WTC11 (cell line): ENCODE measurements around the gene TNK1. TPM values are rescaled to one million over a fixed set of nuclear protein-coding genes. Genes with fewer than 3 reads are reported as not detected.

Source experiments
- ATAC-seq: fragments of 200-7000 bp; cut with Tn5 transposase; 2 replicates; pipeline ENCODE4 v1.10.0; 2021; ENCODE audit warnings: mild to moderate bottlenecking, moderate library complexity
- CTCF ChIA-PET: fragments of 300-600 bp; sonication (Branson Sonifier 250); formaldehyde crosslinking; loops from one replicate; lab custom pipeline; 2021; ENCODE audit warnings: antibody characterized with exemption; lab: Charles Lee
- POLR2A ChIA-PET: fragments of 350-600 bp; sonication (Branson Sonifier 250); formaldehyde crosslinking; loops from one replicate; lab custom pipeline; 2021; ENCODE audit warnings: antibody characterized with exemption; lab: Charles Lee
- DNase-seq: peaks from one replicate; pipeline ENCODE4 v3.0.0; 2021; ENCODE audit warnings: low spot score
- H3K27ac Mint-ChIP-seq: 2 replicates; pipeline ENCODE4 v1.8.0; 2021; ENCODE audit warnings: mixed read lengths
- H3K27me3 Mint-ChIP-seq: 2 replicates; pipeline ENCODE4 v1.8.0; 2021; ENCODE audit warnings: low read depth, mild to moderate bottlenecking, moderate library complexity, mixed read lengths
- H3K36me3 Mint-ChIP-seq: 2 replicates; pipeline ENCODE4 v1.8.0; 2021; ENCODE audit warnings: mixed read lengths
- H3K4me1 Mint-ChIP-seq: 2 replicates; pipeline ENCODE4 v1.8.0; 2022; ENCODE audit warnings: mixed read lengths
- H3K4me3 Mint-ChIP-seq: 2 replicates; pipeline ENCODE4 v1.8.0; 2021; ENCODE audit warnings: mild to moderate bottlenecking, moderate library complexity, mixed read lengths
- H3K9me3 Mint-ChIP-seq: 2 replicates; pipeline ENCODE4 v1.8.0; 2021; ENCODE audit warnings: mixed read lengths
- CREB1 ChIP-seq: sonication (generic); formaldehyde crosslinking; IDR thresholded peaks from 2 replicates; pipeline ENCODE4 v1.8.0; 2023; ENCODE audit warnings: mild to moderate bottlenecking, missing genetic modification reagents
- ESRRA ChIP-seq: sonication (generic); formaldehyde crosslinking; IDR thresholded peaks from 2 replicates; pipeline ENCODE4 v1.8.1; 2022; ENCODE audit warnings: mild to moderate bottlenecking, missing genetic modification reagents, borderline replicate concordance
- FOXK1 ChIP-seq: sonication (generic); formaldehyde crosslinking; IDR thresholded peaks from 2 replicates; pipeline ENCODE4 v1.8.0; 2022; ENCODE audit warnings: mild to moderate bottlenecking, moderate library complexity, missing genetic modification reagents
- GTF2I ChIP-seq: fragments of 250-450 bp; sonication (Bioruptor Pico); conservative IDR thresholded peaks from 2 replicates; pipeline ENCODE4 v1.4.0; 2021; ENCODE audit warnings: mild to moderate bottlenecking
- NR1H2 ChIP-seq: sonication (generic); formaldehyde crosslinking; IDR thresholded peaks from 2 replicates; pipeline ENCODE4 v1.9.0; 2021; ENCODE audit warnings: mild to moderate bottlenecking, moderate library complexity, missing genetic modification reagents
- TEAD1 ChIP-seq: sonication (generic); formaldehyde crosslinking; IDR thresholded peaks from 2 replicates; pipeline ENCODE4 v1.8.0; 2022; ENCODE audit warnings: mild to moderate bottlenecking, missing genetic modification reagents
- ZNF138 ChIP-seq: sonication (generic); formaldehyde crosslinking; conservative IDR thresholded peaks from 2 replicates; pipeline ENCODE4 v1.8.1; 2022; ENCODE audit warnings: mild to moderate bottlenecking, moderate library complexity, missing genetic modification reagents
- ZNF232 ChIP-seq: sonication (generic); formaldehyde crosslinking; IDR thresholded peaks from 2 replicates; pipeline ENCODE4 v1.8.0; 2022; ENCODE audit warnings: mild to moderate bottlenecking, missing genetic modification reagents
- ZNF263 ChIP-seq: sonication (generic); formaldehyde crosslinking; IDR thresholded peaks from 2 replicates; pipeline ENCODE4 v1.8.1; 2022; ENCODE audit warnings: low read depth, mild to moderate bottlenecking, moderate library complexity, missing genetic modification reagents
- ZNF396 ChIP-seq: fragments of 250-450 bp; sonication (Bioruptor Pico); IDR thresholded peaks from 2 replicates; pipeline ENCODE4 v1.8.0; 2021; ENCODE audit warnings: mild to moderate bottlenecking, moderate library complexity, borderline replicate concordance
- ZNF423 ChIP-seq: fragments of 250-450 bp; sonication (Bioruptor Pico); IDR thresholded peaks from 2 replicates; pipeline ENCODE4 v2.1.2; 2022; ENCODE audit warnings: mild to moderate bottlenecking, moderate library complexity
- total RNA-seq: library from RNA; stranded (reverse); gene quantifications from 3 replicates; pipeline ENCODE4 v1.2.3, GENCODE V29; 2021
- TF ChIP-seq, protein P1 (sequence below): sonication (generic); formaldehyde crosslinking; IDR thresholded peaks from 2 replicates; pipeline ENCODE4 v1.8.1; 2023; ENCODE audit warnings: mild to moderate bottlenecking, missing genetic modification reagents, moderate library complexity
- TF ChIP-seq, protein P2 (sequence below): sonication (generic); formaldehyde crosslinking; IDR thresholded peaks from 2 replicates; pipeline ENCODE4 v1.8.0; 2023; ENCODE audit warnings: mild to moderate bottlenecking, missing genetic modification reagents
- TF ChIP-seq, protein P3 (sequence below): sonication (generic); formaldehyde crosslinking; IDR thresholded peaks from 2 replicates; pipeline ENCODE4 v1.8.1; 2023; ENCODE audit warnings: mild to moderate bottlenecking, missing genetic modification reagents, borderline replicate concordance
- TF ChIP-seq, protein P4 (sequence below): sonication (generic); formaldehyde crosslinking; IDR thresholded peaks from 2 replicates; pipeline ENCODE4 v1.8.0; 2022; ENCODE audit warnings: mild to moderate bottlenecking, missing genetic modification reagents
- TF ChIP-seq, protein P5 (sequence below): fragments of 250-450 bp; sonication (Bioruptor Pico); IDR thresholded peaks from 2 replicates; pipeline ENCODE4 v1.9.0; 2021; ENCODE audit warnings: mild to moderate bottlenecking

TNK1 gene
- total RNA-seq, 1 experiment from 2014 or later = 9.3 TPM

DNA sequence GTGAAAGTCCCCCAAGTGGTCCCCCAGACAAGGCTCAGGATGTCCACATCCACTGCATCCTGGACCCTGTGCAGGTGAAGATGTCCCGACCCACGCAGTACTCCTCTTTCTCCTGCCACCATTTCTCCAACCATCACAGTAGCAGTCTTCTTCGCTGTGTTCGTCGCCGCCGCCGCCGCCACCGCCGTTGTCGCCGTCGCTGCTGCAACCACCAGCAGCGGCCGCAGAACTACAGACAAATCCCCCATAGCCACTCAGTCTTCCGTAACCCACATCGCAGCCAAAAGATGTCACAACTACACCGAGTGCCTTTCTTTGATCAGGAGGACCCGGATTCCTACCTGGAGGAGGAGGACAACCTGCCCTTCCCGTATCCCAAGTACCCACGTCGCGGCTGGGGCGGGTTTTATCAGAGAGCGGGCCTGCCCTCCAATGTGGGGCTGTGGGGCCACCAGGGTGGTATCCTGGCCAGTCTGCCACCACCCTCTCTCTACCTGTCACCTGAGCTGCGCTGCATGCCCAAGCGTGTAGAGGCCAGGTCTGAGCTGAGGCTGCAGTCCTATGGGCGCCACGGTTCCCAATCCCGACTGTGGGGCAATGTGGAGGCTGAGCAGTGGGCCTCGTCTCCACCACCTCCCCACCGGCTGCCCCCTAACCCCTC lies 45.4 kb downstream of the TNK1 start (continued):
- TF ChIP-seq ZNF396 (CRISPR knock-in tag) (no peak), CREB1 (no peak)
- TF ChIP-seq, protein P1, sequence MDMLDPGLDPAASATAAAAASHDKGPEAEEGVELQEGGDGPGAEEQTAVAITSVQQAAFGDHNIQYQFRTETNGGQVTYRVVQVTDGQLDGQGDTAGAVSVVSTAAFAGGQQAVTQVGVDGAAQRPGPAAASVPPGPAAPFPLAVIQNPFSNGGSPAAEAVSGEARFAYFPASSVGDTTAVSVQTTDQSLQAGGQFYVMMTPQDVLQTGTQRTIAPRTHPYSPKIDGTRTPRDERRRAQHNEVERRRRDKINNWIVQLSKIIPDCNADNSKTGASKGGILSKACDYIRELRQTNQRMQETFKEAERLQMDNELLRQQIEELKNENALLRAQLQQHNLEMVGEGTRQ (CRISPR knock-in tag) = no peak
- TF ChIP-seq, protein P2, sequence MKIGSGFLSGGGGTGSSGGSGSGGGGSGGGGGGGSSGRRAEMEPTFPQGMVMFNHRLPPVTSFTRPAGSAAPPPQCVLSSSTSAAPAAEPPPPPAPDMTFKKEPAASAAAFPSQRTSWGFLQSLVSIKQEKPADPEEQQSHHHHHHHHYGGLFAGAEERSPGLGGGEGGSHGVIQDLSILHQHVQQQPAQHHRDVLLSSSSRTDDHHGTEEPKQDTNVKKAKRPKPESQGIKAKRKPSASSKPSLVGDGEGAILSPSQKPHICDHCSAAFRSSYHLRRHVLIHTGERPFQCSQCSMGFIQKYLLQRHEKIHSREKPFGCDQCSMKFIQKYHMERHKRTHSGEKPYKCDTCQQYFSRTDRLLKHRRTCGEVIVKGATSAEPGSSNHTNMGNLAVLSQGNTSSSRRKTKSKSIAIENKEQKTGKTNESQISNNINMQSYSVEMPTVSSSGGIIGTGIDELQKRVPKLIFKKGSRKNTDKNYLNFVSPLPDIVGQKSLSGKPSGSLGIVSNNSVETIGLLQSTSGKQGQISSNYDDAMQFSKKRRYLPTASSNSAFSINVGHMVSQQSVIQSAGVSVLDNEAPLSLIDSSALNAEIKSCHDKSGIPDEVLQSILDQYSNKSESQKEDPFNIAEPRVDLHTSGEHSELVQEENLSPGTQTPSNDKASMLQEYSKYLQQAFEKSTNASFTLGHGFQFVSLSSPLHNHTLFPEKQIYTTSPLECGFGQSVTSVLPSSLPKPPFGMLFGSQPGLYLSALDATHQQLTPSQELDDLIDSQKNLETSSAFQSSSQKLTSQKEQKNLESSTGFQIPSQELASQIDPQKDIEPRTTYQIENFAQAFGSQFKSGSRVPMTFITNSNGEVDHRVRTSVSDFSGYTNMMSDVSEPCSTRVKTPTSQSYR (CRISPR knock-in tag) = no peak
- TF ChIP-seq, all 79 proteins: peak for 0

DNA sequence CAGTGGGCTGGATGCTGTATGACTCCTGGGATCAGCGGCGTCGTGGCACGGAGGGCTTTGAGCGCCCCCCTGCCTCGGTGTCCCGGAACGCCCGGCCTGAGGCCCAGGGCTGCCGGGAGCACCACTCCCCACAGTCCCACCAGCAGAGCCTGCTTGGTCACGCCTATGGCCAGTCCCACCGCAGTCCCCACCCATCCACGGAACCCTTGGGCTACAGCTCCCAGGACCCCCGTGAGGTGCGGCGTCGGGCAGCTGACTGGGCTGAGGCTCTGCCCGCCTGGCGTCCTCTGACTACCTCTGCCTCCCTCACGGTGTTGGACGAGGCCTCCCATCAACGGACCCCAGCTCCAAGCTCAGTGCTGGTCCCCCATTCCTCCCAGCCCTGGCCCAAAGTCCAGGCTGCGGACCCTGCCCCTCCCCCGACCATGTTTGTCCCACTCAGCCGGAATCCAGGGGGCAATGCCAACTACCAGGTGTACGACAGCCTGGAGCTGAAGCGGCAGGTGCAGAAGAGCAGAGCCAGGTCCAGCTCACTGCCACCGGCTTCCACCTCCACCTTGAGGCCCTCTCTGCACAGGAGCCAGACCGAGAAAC lies 46.1 kb downstream of the TNK1 start:
- Mint-ChIP-seq H3K4me3 (no peak overlapping the region), H3K4me1 (no peaks in the 10 kb centered on the region), H3K9me3 (no peaks in the 10 kb centered on the region), H3K36me3 (no peaks in the 10 kb centered on the region), H3K27ac (no peak overlapping the region), H3K27me3 (no peaks in the 10 kb centered on the region; the same call in 1 of the 2 replicates)
- POLR2A ChIA-PET = no interaction called here
- no peak for TF ChIP-seq GTF2I (CRISPR knock-in tag)
- TF ChIP-seq, protein P3, sequence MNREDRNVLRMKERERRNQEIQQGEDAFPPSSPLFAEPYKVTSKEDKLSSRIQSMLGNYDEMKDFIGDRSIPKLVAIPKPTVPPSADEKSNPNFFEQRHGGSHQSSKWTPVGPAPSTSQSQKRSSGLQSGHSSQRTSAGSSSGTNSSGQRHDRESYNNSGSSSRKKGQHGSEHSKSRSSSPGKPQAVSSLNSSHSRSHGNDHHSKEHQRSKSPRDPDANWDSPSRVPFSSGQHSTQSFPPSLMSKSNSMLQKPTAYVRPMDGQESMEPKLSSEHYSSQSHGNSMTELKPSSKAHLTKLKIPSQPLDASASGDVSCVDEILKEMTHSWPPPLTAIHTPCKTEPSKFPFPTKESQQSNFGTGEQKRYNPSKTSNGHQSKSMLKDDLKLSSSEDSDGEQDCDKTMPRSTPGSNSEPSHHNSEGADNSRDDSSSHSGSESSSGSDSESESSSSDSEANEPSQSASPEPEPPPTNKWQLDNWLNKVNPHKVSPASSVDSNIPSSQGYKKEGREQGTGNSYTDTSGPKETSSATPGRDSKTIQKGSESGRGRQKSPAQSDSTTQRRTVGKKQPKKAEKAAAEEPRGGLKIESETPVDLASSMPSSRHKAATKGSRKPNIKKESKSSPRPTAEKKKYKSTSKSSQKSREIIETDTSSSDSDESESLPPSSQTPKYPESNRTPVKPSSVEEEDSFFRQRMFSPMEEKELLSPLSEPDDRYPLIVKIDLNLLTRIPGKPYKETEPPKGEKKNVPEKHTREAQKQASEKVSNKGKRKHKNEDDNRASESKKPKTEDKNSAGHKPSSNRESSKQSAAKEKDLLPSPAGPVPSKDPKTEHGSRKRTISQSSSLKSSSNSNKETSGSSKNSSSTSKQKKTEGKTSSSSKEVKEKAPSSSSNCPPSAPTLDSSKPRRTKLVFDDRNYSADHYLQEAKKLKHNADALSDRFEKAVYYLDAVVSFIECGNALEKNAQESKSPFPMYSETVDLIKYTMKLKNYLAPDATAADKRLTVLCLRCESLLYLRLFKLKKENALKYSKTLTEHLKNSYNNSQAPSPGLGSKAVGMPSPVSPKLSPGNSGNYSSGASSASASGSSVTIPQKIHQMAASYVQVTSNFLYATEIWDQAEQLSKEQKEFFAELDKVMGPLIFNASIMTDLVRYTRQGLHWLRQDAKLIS (CRISPR knock-in tag) = no peak
- TF ChIP-seq ZNF263 (CRISPR knock-in tag) = no peak
- TF ChIP-seq, protein P4, sequence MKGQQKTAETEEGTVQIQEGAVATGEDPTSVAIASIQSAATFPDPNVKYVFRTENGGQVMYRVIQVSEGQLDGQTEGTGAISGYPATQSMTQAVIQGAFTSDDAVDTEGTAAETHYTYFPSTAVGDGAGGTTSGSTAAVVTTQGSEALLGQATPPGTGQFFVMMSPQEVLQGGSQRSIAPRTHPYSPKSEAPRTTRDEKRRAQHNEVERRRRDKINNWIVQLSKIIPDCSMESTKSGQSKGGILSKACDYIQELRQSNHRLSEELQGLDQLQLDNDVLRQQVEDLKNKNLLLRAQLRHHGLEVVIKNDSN (CRISPR knock-in tag) = no peak
- TF ChIP-seq ZNF232 (CRISPR knock-in tag) = no peak
- TF ChIP-seq, protein P5, sequence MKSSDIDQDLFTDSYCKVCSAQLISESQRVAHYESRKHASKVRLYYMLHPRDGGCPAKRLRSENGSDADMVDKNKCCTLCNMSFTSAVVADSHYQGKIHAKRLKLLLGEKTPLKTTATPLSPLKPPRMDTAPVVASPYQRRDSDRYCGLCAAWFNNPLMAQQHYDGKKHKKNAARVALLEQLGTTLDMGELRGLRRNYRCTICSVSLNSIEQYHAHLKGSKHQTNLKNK (CRISPR knock-in tag) = no peak
- TF ChIP-seq FOXK1 = no peak
- no peak for TF ChIP-seq NR1H2 (CRISPR knock-in tag)
- no peak for TF ChIP-seq TEAD1 (CRISPR knock-in tag)
- no peak for TF ChIP-seq ESRRA (CRISPR knock-in tag)
- no peak for TF ChIP-seq ZNF138 (CRISPR knock-in tag)
- no peak for TF ChIP-seq ZNF423 (CRISPR knock-in tag)
- CTCF ChIA-PET = interaction anchor here (0.9 to 1.6 kb wide), 2 partner anchors 10 to 78 kb away, joined by 5 to 6 read pairs; no protein-coding TSS in a partner anchor
- no peak for DNase-seq
- ATAC-seq = no peak
